K562 (cell line): ENCODE data around the gene VSIG10L. TPM values are rescaled to one million over a fixed set of nuclear protein-coding genes. Genes with fewer than 3 reads are reported as not detected.

Experiments
- ATAC-seq: fragments of 200-7000 bp; cut with Tn5 transposase; 3 replicates; pipeline ENCODE4 v1.9.1; 2020; ENCODE audit warnings: moderate library complexity
- BruUV-seq: library from RNA; stranded (reverse); fragments of 400-500 nt; replicated peaks from 2 replicates; lab custom pipeline; 2021; lab: Mats Ljungman, UMichigan
- CTCF ChIA-PET: fragments of 300-600 bp; formaldehyde crosslinking; extraction: SDS; loops from one replicate; lab custom pipeline; 2021; ENCODE audit warnings: low intra/inter-chr PET ratio; lab: Yijun Ruan, JAX
- POLR2A ChIA-PET: fragments of 300-600, 350-650 bp; sonication (Branson Sonifier 250); formaldehyde crosslinking; extraction: SDS; loops from one replicate; lab custom pipeline; 2021; ENCODE audit warnings: antibody characterized with exemption, inconsistent platforms; lab: Yijun Ruan, JAX
- DNase-seq, 4 experiments: peaks; one replicate each; pipeline versions ENCODE4 v3.0.0 to v3.0.0-alpha.2; 2011 to 2018; ENCODE audit warnings: low spot score in 3 of 4, mixed read lengths in 3 of 4; ENCODE audit errors: extremely low read depth in 1 of 4
- FAIRE-seq: peaks from 2 replicates; lab custom pipeline; 2011; peaks lifted over from hg19 to GRCh38; lab: Jason Lieb, UNC
- H2AFZ ChIP-seq: 2 replicates; pipeline ENCODE4 v1.6.0; 2011; ENCODE audit warnings: low read depth, low read length, control low read depth, inconsistent platforms
- H3K27ac ChIP-seq: fragments of 200-600 bp; 3 replicates; pipeline ENCODE4 v1.8.0; 2011; ENCODE audit warnings: low read depth, mild to moderate bottlenecking, control low read depth, inconsistent platforms, low read length, moderate library complexity, mixed read lengths; ENCODE audit errors: extremely low read depth
- H3K27me3 ChIP-seq, 2 experiments: fragments of 300-600 bp in 1 of 2; 2 replicates in 1 of 2; 3 replicates in 1 of 2; pipeline versions ENCODE4 v1.6.0 to v1.8.0; 2011; ENCODE audit warnings: inconsistent platforms in 2 of 2, low read length in 2 of 2, mild to moderate bottlenecking in 1 of 2, mixed read lengths in 1 of 2, moderate library complexity in 1 of 2; ENCODE audit not compliant: control insufficient read depth in 2 of 2, insufficient read depth in 2 of 2
- H3K36me3 ChIP-seq: fragments of 300-600 bp; 3 replicates; pipeline ENCODE4 v1.8.0; 2011; ENCODE audit warnings: mild to moderate bottlenecking, low read length, inconsistent platforms; ENCODE audit not compliant: control insufficient read depth, insufficient read depth
- H3K4me1 ChIP-seq, 2 experiments: fragments of 200-600 bp in 1 of 2; replicated peaks in 1 of 2; 2 replicates in 1 of 2; 3 replicates in 1 of 2; pipeline versions ENCODE4 v1.5.1 to v1.8.0; 2011; ENCODE audit warnings: inconsistent platforms in 2 of 2, low read length in 2 of 2, mild to moderate bottlenecking in 1 of 2, mixed read lengths in 1 of 2, moderate library complexity in 1 of 2; ENCODE audit not compliant: control insufficient read depth in 2 of 2, insufficient read depth in 2 of 2
- H3K4me2 ChIP-seq: 2 replicates; pipeline ENCODE4 v1.6.1; 2011; ENCODE audit warnings: low read length, control low read depth, inconsistent platforms, mixed read lengths; ENCODE audit not compliant: insufficient read depth
- H3K4me3 ChIP-seq: fragments of 200-600 bp; sonication (generic), shearing (Covaris generic); 2 replicates; pipeline ENCODE4 v1.5.1; 2016; ENCODE audit warnings: control low read depth, inconsistent platforms
- H3K79me2 ChIP-seq: fragments of 200-600 bp; 3 replicates; pipeline ENCODE4 v1.8.0; 2011; ENCODE audit warnings: low read length, inconsistent platforms; ENCODE audit not compliant: control insufficient read depth, insufficient read depth
- H3K9ac ChIP-seq, 2 experiments: 2 replicates each; pipeline versions ENCODE4 v1.6.0 to v1.6.1; 2011; ENCODE audit warnings: low read depth in 2 of 2, low read length in 2 of 2, control low read depth in 1 of 2, inconsistent platforms in 1 of 2, mild to moderate bottlenecking in 1 of 2, mixed read lengths in 1 of 2; ENCODE audit not compliant: insufficient read depth in 1 of 2
- H3K9me1 ChIP-seq: one replicate; pipeline ENCODE4 v1.6.0; 2011; ENCODE audit warnings: inconsistent platforms, mild to moderate bottlenecking, low read length, moderate library complexity; ENCODE audit not compliant: control insufficient read depth, insufficient read depth
- H3K9me3 ChIP-seq: replicated peaks from 2 replicates; pipeline ENCODE4 v1.5.1; 2011; ENCODE audit warnings: low read depth, low read length, inconsistent platforms; ENCODE audit not compliant: control insufficient read depth, insufficient read depth
- H4K20me1 ChIP-seq: replicated peaks from 2 replicates; pipeline ENCODE4 v1.6.1; 2011; ENCODE audit warnings: low read length, inconsistent platforms, mixed read lengths; ENCODE audit not compliant: control insufficient read depth, insufficient read depth
- BHLHE40 ChIP-seq: IDR thresholded peaks from 2 replicates; pipeline ENCODE4 v1.6.1; 2011; ENCODE audit warnings: low read length, improper control_type of control experiment
- EGR1 ChIP-seq: fragments of 450-650 bp; conservative IDR thresholded peaks from 2 replicates; pipeline ENCODE4 v1.6.1; 2017; ENCODE audit warnings: mild to moderate bottlenecking
- ZBTB7A ChIP-seq: IDR thresholded peaks from 2 replicates; pipeline ENCODE4 v1.6.1; 2011; ENCODE audit warnings: low read depth, mild to moderate bottlenecking, low read length, moderate library complexity, borderline replicate concordance; ENCODE audit not compliant: control insufficient read depth
- WGBS: fragments of 100-300 bp; shearing (Covaris generic); methylation state at CpG from one replicate; pipeline ENCODE4 v1.1.6; 2016; ENCODE audit warnings: low coverage, mixed read lengths; ENCODE audit not compliant: insufficient coverage; ENCODE audit errors: missing lambda C conversion rate; 5-methylcytosine and 5-hydroxymethylcytosine counted together
- in situ Hi-C: fragments of 300-500 bp; cut with MboI; formaldehyde crosslinking; loops from 4 replicates; pipeline ENCODE4 v1.15.0; 2018; ENCODE audit warnings: inconsistent platforms, mixed read lengths
- intact Hi-C: fragments of 100-400 bp; cut with micrococcal nuclease; formaldehyde crosslinking; loops from 2 replicates; pipeline ENCODE4 v1.14.2; 2022
- polyA plus RNA-seq, 8 experiments: library from polyadenylated mRNA; depleted of rRNA in 4 of 8; stranded (reverse) in 5 of 8; unstranded in 3 of 8; fragments of >200 nt; fragmentation: Nextera tagmentation in 2 of 8; fragmentation: Illumina TruSeq in 1 of 8; extraction: Ambion mirVana in 2 of 8; extraction: Trizol in 1 of 8; gene quantifications; 2 replicates each; pipeline versions ENCODE4 v1.2.1 to v1.2.3, GENCODE V29; 2011 to 2014; ENCODE audit warnings: inconsistent platforms in 1 of 8, missing spikeins in 1 of 8
- total RNA-seq, 7 experiments: library from RNA; depleted of rRNA in 6 of 7; stranded (reverse); fragments of >200 nt in 6 of 7; fragmentation: Illumina TruSeq in 2 of 7; extraction: Trizol in 2 of 7; gene quantifications; 2 replicates each; pipeline versions ENCODE4 v1.2.1 to v1.2.3, GENCODE V29; 2011 to 2021; ENCODE audit warnings: low replicate concordance in 1 of 7

VSIG10L gene
- total and polyA plus RNA-seq, 9 of the 15 experiments (the other 6 are each of a cell fraction or from before 2014, with no cell fraction given) = 1.1 to 7.6 (median 2.2) TPM

DNA sequence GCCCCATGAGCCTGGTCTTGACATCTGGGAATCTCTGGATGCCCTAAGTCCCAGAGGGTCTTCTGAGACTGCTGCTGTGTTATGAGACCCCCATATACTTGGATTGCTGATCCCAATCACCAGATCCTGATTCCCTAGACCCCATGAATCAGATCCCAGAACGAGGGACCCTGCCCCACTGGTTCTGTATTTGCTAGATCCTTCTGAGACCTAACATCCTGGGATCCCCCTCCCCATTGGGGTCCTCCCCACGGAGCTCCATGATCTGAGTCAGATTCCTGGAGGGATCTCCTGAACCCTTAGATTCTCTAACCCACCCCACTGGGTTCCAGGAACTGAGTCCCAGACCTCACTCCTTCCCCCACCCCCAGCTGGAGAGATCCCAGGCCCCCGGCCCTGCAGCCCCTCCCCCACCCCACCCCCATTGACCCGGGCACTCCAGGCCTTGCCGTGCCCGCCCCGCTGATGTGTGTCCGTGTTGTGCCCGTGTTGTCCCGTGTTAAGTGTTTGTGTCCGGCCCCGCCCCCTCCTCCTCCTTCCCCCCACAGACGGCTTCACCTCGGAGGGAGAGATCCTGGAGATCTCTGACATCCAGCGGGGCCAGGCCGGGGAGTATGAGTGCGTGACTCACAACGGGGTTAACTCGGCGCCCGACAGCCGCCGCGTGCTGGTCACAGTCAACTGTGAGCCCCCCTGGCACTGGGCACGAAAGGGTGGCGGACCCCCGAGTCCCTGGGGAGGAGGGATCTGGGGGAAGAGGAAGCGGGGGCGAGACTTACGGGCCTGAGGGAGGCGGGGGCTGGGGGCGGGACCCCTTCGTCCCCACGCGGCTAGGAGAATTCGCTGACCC is 15.5 kb downstream of the VSIG10L start:
- ATAC-seq (no peak), FAIRE-seq (no peak), DNase-seq (peak in 3 of 4 experiments; percentile 32 to 58 (median 56))
- no peak overlapping the region for H3K4me2 ChIP-seq
- no peaks in the 10 kb centered on the region for H4K20me1 ChIP-seq
- CTCF ChIA-PET = no interaction called here
- BruUV-seq = no TSS peak
- peak overlapping the region; percentile 98; the same call in 1 of the 2 replicates for H2AFZ ChIP-seq
- H3K9me1 ChIP-seq = no peaks in the 10 kb centered on the region
- no peaks in the 10 kb centered on the region for H3K9me3 ChIP-seq
- H3K4me1 ChIP-seq = peaks cover 4 to 33% of the 10 kb centered on the region in 2 experiments; a peak in 3 of 5 replicates
- no peak for TF ChIP-seq BHLHE40
- TF ChIP-seq ZBTB7A = 0 out of 2 replicates have a peak, but pooled peaks have one; percentile 16
- 0 out of 2 replicates have a peak, but pooled peaks have one; percentile 9 for TF ChIP-seq EGR1
- no peaks in the 10 kb centered on the region for H3K36me3 ChIP-seq
- H3K79me2 ChIP-seq = no peaks in the 10 kb centered on the region
- H3K27me3 ChIP-seq = peaks cover 25 to 39% of the 10 kb centered on the region in 2 experiments
- intact Hi-C loops (no loop called here), in situ Hi-C loops (no loop called here)
- 0% methylated on average over 1 of the region's 36 CpGs for WGBS
- H3K9ac ChIP-seq = no peak overlapping the region
- no peak overlapping the region for H3K4me3 ChIP-seq
- no peak overlapping the region for H3K27ac ChIP-seq
- POLR2A ChIA-PET = interaction anchor here (1.1 kb wide), 1 partner anchor 39 kb away, joined by 3 read pairs; no protein-coding TSS in a partner anchor
